Fibroblast of skin of right biceps (primary cell): ENCODE results near the gene ZNRF3.
"Not testable (repeated sequence)": the region's sequence is repeated elsewhere in the genome, so short reads cannot be mapped to it uniquely, and the experiment has no call there.

Experiments
- DNase-seq: peaks from one replicate; pipeline ENCODE4 v3.0.0-alpha.2; 2013

Gene ZNRF3

GRCh38 chr22:29073618-29074275, 190.4 kb downstream of the ZNRF3 start:
- DNase-seq: peak; percentile 32

- DNase-seq: no peak
Observed at GRCh38 chr22:29074276-29074772, 191.0 kb downstream of the ZNRF3 start.

- no peak for DNase-seq
Observed at GRCh38 chr22:29078036-29078868, 194.9 kb downstream of the ZNRF3 start.

GRCh38 chr22:29078869-29079207, 195.5 kb downstream of the ZNRF3 start:
- DNase-seq: no peak

GRCh38 chr22:29079218-29079901, 196.0 kb downstream of the ZNRF3 start:
- no peak for DNase-seq

GRCh38 chr22:29080106-29080975, 197.0 kb downstream of the ZNRF3 start:
- DNase-seq: no peak

GRCh38 chr22:29081517-29082236, 198.3 kb downstream of the ZNRF3 start:
- no peak for DNase-seq

GRCh38 chr22:29082826-29083545, 199.6 kb downstream of the ZNRF3 start:
- DNase-seq: no peak

GRCh38 chr22:29083576-29083932, 200.2 kb downstream of the ZNRF3 start:
- not testable (repeated sequence) for DNase-seq

- peak; percentile 56 for DNase-seq
Observed at GRCh38 chr22:29083933-29084591, 200.7 kb downstream of the ZNRF3 start.

GRCh38 chr22:29087012-29087411, 203.6 kb downstream of the ZNRF3 start:
- DNase-seq: no peak

- DNase-seq: no peak
Observed at GRCh38 chr22:29088809-29089208, 205.4 kb downstream of the ZNRF3 start.

GRCh38 chr22:29089507-29089906, 206.1 kb downstream of the ZNRF3 start:
- no peak for DNase-seq

GRCh38 chr22:29090039-29090438, 206.7 kb downstream of the ZNRF3 start:
- DNase-seq: no peak

- DNase-seq: no peak
Observed at GRCh38 chr22:29092243-29092642, 208.9 kb downstream of the ZNRF3 start.

- DNase-seq: no peak
Observed at GRCh38 chr22:29093030-29093429, 209.7 kb downstream of the ZNRF3 start.

- peak; percentile 91 for DNase-seq
Observed at GRCh38 chr22:29093501-29094300, 210.3 kb downstream of the ZNRF3 start.

- DNase-seq: no peak
Observed at GRCh38 chr22:29095459-29095858, 212.1 kb downstream of the ZNRF3 start.

GRCh38 chr22:29096736-29097669, 213.6 kb downstream of the ZNRF3 start:
- peak; percentile 34 for DNase-seq
